ENCODE results near the gene THADA.

Gene THADA

GRCh38 chr2:43438342-43438741 is 157.5 kb downstream of the THADA start:
- no peak for DNase-seq (ENCODE audit: low spot score)

GRCh38 chr2:43437363-43437762 is 158.5 kb downstream of the THADA start:
- DNase-seq (ENCODE audit: low spot score) = no peak

GRCh38 chr2:43436431-43436830 is 159.4 kb downstream of the THADA start:
- no peak for DNase-seq (ENCODE audit: low spot score)

- no peak for DNase-seq (ENCODE audit: low spot score)
These were observed 160.1 kb downstream of the THADA start for GRCh38 chr2:43435746-43436145.

- no peak for DNase-seq (ENCODE audit: low spot score)
These were observed 165.3 kb downstream of the THADA start for GRCh38 chr2:43430489-43430888.

- no peak for DNase-seq (ENCODE audit: low spot score)
These were observed 166.5 kb downstream of the THADA start for GRCh38 chr2:43429369-43429768.

GRCh38 chr2:43427032-43427424 is 168.8 kb downstream of the THADA start:
- no peak for DNase-seq (ENCODE audit: low spot score)

GRCh38 chr2:43426305-43427031 is 169.4 kb downstream of the THADA start:
- peak; percentile 88 for DNase-seq (ENCODE audit: low spot score)

- DNase-seq (ENCODE audit: low spot score) = peak; percentile 7
These were observed 170.2 kb downstream of the THADA start for GRCh38 chr2:43425659-43426058.

GRCh38 chr2:43424262-43425207 is 171.3 kb downstream of the THADA start:
- no peak for DNase-seq (ENCODE audit: low spot score)

GRCh38 chr2:43423941-43424261 is 171.9 kb downstream of the THADA start:
- DNase-seq (ENCODE audit: low spot score) = no peak

- DNase-seq (ENCODE audit: low spot score) = no peak
These were observed 174.6 kb downstream of the THADA start for GRCh38 chr2:43421194-43421593.

- DNase-seq (ENCODE audit: low spot score) = no peak
These were observed 175.4 kb downstream of the THADA start for GRCh38 chr2:43420389-43420801.

GRCh38 chr2:43419876-43420275 is 176.0 kb downstream of the THADA start:
- no peak for DNase-seq (ENCODE audit: low spot score)

- no peak for DNase-seq (ENCODE audit: low spot score)
These were observed 176.6 kb downstream of the THADA start for GRCh38 chr2:43419243-43419642.

GRCh38 chr2:43418680-43419079 is 177.2 kb downstream of the THADA start:
- no peak for DNase-seq (ENCODE audit: low spot score)

- no peak for DNase-seq (ENCODE audit: low spot score)
These were observed 178.5 kb downstream of the THADA start for GRCh38 chr2:43417300-43417699.

- DNase-seq (ENCODE audit: low spot score) = no peak
These were observed 180.2 kb downstream of the THADA start for GRCh38 chr2:43415592-43415991.

- DNase-seq (ENCODE audit: low spot score) = no peak
These were observed 181.2 kb downstream of the THADA start for GRCh38 chr2:43414586-43415135.

- DNase-seq (ENCODE audit: low spot score) = no peak
These were observed 181.8 kb downstream of the THADA start for GRCh38 chr2:43414033-43414432.

GRCh38 chr2:43412114-43412753 is 183.6 kb downstream of the THADA start:
- no peak for DNase-seq (ENCODE audit: low spot score)

- DNase-seq (ENCODE audit: low spot score) = no peak
These were observed 185.7 kb downstream of the THADA start for GRCh38 chr2:43410055-43410604.
